GM18951 (cell line): ENCODE data around the gene MICAL1.
A peak's percentile ranks its signal among the peaks of the same experiment; 100 is the strongest.

Experiments used
- POLR2A ChIP-seq: IDR thresholded peaks from 4 replicates; pipeline ENCODE4 v1.6.1; 2011; ENCODE audit warnings: mild to moderate bottlenecking; ENCODE audit not compliant: insufficient read length, insufficient read depth; ENCODE audit errors: extremely low read depth
- in situ Hi-C: fragments of 300-500 bp; cut with MboI; formaldehyde crosslinking; loops from one replicate; pipeline ENCODE4 v1.12.0; 2022; ENCODE audit warnings: low sequenced_read_pairs, mixed read lengths, inconsistent platforms; ENCODE audit not compliant: unreplicated experiment

MICAL1 gene

DNA sequence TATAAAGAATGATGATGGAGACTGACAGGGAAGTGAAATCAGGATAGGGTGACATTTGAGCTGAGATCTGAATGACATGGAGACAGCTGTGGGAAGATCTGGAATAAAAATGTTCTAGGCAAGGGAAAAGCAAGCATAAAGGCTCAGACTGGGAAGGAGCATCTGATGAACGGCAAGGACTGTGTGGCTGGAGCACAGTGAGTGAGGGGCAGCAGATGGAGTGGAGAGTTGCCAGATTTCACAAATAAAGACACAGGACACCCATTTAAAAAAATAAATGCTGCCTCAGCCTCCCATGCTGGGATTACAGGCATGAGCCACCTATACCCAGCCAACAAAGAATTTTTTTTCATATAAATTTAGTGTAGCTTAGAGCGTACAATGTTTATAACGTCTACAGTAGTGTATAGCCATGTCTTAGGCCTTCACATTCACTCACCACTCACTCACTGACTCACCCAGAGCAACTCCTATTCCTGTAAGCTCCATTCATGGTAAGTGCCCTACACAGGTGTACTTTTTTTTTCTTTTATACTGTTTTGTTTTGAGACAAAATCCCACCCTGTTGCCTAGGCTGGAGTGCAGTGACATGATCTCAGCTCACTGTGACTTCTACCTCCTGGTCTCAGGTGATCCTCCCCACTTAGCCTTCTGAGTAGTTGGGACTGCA is 29.8 kb upstream of the MICAL1 start:
- no peak for TF ChIP-seq POLR2A
- in situ Hi-C loops: no loop called here

DNA sequence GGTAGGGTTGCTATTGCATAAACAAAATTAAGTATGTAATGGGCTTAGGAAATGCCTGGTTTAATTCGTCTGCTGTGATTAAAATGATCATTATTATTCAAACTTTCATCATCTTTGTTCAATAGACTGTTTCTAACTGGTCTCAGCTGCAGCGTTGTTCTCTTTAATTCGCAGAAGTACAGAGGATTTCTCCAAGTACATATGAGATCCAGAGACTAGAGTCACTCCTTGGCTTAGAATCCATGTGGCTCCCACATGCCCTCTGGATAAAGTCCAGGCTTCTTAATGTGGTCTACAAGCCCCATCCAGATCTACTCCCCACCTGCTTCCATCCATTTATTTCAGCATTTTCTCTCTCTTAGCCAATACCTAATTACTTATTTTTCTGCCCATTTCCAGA is 28.6 kb upstream of the MICAL1 start:
- TF ChIP-seq POLR2A: no peak
- in situ Hi-C loops: no loop called here

DNA sequence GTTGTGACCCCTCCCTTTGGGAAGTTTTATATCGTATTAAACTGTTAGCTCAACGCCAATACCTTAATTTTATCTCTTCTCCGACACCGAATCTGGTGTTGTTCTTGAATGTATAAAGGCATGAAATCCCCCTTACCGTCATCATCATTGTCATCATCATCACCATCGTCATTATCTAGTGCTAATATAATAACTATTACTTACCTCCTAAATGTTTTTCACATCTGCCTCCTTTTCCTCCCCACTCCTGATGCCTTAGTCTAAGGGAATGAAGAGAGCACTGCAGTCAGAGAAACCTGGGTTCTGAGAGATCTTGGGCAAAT is 28.1 kb upstream of the MICAL1 start:
- no peak for TF ChIP-seq POLR2A
- in situ Hi-C loops: no loop called here

DNA sequence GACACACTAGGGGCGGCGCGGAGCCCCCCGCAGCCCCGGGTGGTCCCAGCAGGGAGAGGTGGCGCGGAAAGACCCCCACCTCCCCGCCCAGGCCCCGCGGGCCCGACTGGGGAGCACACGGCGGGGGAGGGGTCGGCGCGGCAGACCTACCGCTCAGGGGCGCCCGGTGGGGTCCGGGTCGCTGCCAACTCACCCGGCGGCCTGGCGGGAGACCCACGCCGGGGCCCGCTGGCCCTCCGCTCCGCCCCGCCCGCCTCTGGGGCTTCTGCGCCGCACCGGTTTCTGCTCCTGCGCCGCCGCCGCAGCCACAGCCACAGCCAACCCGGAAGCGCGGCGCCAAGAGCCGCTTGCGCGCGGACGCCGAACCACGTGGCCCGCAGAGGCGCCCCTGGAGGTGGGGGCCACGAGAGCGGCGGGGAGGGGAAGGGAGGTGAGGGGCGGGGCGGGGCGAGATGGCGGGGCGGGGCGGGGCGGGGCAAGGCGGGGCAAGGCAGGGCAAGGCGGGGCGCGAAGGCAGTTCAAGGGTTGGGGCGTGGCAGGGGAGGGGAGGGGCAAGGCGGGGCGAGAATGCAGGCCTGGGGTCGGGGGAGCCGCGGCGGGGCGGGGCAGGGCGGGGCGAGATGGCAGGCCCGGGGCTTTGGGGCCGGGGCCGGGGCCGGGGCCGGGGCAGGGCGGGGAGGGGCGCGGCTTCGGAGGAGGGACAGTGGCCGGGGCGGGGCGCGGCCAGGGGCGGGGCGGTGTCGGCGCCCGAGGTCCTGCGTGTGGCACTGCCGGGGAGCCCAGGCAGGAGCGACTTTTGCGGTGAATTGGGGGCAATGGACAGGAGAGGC is 27.5 kb upstream of the MICAL1 start, which contains the start of gene ZBTB24:
Gene ZBTB24 (minus strand): TSS at position 315 of the 830 bp plus-strand sequence. CDS start 1,193 bp downstream, outside the sequence.
- in situ Hi-C loops: no loop called here
- peak; percentile 80 for TF ChIP-seq POLR2A

DNA sequence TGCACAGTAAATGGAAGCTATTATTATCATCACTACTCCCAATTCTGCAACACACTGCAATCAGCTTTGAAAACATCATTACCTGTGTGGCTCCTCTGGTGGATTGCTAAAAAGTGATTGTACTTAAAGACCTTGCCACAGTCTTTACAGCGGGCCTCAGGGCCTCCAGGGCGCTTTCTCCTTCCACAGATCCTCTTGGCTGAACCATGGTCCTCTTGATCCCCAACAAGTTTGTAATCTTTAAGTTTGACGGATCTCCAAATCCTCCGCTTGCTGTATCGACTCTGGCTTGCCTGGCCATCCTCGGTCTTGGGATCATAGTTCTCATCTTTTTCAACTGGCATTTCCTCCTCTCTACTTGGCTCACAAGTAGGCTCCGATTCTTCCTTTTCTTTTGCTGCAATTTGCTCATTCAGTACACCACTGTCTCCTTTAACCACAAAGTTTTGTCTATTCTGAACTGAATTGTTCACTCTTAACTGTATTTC is 25.5 kb upstream of the MICAL1 start:
- no peak for TF ChIP-seq POLR2A
- in situ Hi-C loops: no loop called here

DNA sequence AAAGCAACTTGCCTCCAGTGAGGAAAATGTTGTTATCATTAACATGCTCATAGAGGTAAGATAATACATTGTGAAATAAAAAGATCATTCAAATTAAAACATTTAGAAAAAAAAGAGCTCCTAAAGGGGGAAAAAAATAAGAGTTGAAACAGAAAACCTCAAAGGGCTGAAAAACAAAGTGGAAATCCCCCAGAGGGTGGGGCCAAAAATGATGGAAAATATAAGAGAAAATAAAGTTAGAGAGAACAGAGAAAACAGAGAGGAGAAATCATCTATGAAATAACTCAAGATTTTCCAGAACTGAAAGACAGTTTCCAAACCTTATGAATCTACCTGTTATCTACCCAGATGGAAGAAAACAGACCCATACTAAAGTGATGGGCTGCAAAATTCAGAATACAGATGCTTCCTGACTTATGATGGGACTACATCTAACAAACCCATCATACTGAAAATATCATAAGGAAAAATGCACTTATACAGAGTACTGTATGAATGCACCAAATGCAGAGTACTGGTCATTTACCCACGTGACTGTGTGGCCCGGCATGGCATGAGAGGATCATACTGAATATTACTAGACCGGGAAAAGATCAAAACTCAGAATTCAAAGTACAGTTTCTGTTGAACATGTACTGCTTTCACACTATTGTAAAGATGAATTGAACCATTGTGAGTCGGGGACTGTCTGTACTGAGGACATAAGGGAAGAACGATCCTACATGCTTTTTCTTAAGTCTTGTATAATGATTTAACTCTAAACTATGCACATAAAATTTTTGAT is 23.5 kb upstream of the MICAL1 start:
- TF ChIP-seq POLR2A: no peak
- in situ Hi-C loops: no loop called here

DNA sequence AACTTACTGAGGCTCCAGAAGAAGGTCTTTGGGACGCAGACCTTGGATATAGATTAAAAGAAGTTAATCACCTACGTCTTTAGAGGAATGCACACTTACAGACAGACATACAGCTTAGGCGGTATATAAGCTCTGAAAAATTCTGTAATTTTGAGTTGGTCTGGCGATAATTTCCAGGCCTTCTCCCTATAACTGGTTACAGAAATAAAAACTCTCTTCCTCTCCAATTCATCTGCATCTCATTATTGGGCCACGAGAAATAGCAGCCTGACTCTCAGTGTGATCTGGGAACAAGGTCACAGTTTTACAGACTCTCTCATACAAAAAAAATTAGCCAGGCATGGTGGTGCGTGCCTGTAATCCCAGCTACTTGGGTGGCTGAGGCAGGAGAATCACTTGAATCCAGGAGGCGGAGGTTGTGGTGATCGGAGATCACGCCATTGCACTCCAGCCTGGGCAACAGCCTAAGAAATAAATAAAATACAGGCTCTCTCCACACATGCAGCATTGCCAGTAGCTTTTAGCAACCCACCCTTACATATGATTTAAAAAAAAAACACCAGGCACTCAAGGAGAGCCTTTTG is 22.7 kb upstream of the MICAL1 start:
- no peak for TF ChIP-seq POLR2A
- in situ Hi-C loops: no loop called here

DNA sequence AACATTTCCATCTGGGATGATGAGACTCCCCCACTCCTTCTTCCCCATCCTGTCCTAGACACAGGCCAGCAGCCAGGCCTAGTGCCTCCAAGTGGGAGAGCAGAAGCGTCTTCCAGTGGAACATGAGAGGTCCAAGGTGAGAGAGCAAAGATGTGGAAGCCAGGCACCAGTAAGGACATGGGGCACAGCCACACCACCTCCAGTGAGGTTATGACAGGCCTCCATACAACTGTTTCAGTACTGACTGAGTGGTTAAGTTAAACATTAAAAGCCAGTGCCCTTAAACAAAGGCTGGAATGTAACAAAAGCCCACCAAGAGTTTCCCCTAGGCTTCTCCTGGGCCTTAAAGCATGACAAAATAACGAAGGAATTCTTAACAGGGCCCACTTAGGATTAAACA is 22.2 kb upstream of the MICAL1 start:
- no peak for TF ChIP-seq POLR2A
- in situ Hi-C loops: no loop called here

DNA sequence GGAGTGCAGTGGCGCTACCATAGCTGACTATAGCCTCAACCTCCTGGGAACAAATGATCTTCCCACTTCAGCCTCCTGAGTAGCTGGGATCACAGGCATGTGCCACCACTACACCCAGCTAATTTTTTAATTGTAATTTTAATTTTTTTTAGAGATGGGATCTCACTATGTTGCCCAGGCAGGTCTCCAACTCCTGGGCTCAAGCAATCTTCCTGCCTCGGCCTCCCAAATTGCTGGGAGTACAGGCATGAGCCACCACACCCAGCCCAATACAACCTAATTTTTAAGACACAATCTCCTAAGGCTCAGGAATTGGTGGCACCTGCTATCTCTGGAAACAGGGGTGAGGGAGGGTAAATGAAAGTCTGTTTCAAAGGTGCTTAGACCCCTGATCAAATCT is 21.6 kb upstream of the MICAL1 start:
- TF ChIP-seq POLR2A: no peak
- in situ Hi-C loops: no loop called here

DNA sequence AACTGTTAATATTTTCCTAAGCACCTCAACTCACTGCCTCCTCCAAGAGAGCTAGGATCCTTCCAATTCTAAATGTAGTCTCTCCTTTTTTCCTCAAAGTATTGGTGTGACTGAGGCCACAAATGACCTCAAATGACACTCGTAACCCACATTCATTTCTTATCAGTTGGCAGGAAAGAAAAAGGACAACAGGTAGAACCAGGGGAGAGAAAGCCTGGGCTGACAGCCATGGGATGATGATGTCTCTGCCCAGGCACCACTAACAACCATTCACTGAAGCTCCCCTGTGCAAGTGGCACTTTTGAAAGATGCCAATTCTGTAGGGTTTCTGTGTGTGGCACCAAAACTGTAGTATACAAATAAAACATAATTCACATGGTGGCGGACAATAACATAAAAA is 20.1 kb upstream of the MICAL1 start:
- in situ Hi-C loops: no loop called here
- TF ChIP-seq POLR2A: no peak

DNA sequence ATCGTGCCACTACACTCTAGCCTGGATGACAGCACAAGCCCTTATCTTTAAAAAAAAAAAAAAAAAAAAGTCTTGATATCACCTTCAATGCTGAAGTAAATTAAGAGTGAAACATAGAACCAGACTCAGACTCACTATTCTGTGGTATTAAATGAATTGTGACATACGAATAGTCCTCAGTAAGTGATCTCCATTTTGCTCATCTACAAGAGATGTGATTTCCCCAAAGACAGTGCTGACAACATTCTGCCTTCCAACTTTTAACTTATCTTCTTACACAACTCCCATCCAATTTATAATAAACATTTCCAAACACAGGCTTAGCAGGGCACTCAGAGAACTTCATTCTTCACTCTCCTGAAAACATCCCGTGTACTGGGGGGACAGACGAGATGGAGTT is 19.4 kb upstream of the MICAL1 start:
- TF ChIP-seq POLR2A: no peak
- in situ Hi-C loops: no loop called here

DNA sequence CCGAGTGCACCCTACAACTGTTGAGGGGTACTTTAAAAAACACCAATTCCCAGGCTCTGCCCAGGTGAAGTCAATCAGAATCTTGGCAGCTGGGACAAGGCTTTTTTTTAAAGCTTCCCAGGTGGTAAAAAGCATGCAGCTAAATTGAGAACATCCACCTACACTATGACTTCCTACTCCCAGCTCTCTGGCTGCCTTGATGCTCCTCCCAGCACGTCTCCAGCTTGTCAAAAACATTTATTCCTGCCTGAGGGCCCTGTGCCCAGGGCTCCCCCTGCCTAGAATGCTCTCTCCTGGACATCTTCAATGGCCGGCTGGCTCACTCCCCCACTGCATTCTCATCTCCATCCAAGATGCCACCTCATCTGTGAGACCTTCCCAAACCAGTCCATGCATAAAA is 17.5 kb upstream of the MICAL1 start:
- no peak for TF ChIP-seq POLR2A
- in situ Hi-C loops: no loop called here
